HT-29 (cell line): ENCODE results near the gene MYO1D. TPM values are rescaled to one million over a fixed set of nuclear protein-coding genes. Genes with fewer than 3 reads are reported as not detected.
"Not testable (repeated sequence)": the region's sequence is repeated elsewhere in the genome, so short reads cannot be mapped to it uniquely, and the experiment has no call there.

Experiments used
- DNase-seq: peaks from one replicate; pipeline ENCODE4 v3.0.0-alpha.2; 2015; ENCODE audit warnings: low spot score
- total RNA-seq: library from RNA; depleted of rRNA; stranded (reverse); fragments of >200 nt; shearing (Covaris generic); gene quantifications from 2 replicates; pipeline ENCODE4 v1.2.3, GENCODE V29; 2014

Gene MYO1D
- total RNA-seq, 1 experiment from 2014 or later, result 31.2 TPM

GRCh38 chr17:32732296-32732642 is 144.7 kb downstream of the MYO1D start:
- no peak for DNase-seq

- no peak for DNase-seq
These were observed 145.2 kb downstream of the MYO1D start for GRCh38 chr17:32731556-32732295.

GRCh38 chr17:32727681-32728080 is 149.2 kb downstream of the MYO1D start:
- no peak for DNase-seq

- no peak for DNase-seq
These were observed 151.2 kb downstream of the MYO1D start for GRCh38 chr17:32725697-32726096.

GRCh38 chr17:32723310-32723955 is 153.5 kb downstream of the MYO1D start:
- no peak for DNase-seq

GRCh38 chr17:32722733-32723132 is 154.2 kb downstream of the MYO1D start:
- DNase-seq, result no peak

- DNase-seq, result no peak
These were observed 156.3 kb downstream of the MYO1D start for GRCh38 chr17:32720671-32721070.

GRCh38 chr17:32719689-32720088 is 157.2 kb downstream of the MYO1D start:
- no peak for DNase-seq

GRCh38 chr17:32714922-32715321 is 162.0 kb downstream of the MYO1D start:
- DNase-seq, result not testable (repeated sequence)

- DNase-seq, result not testable (repeated sequence)
These were observed 162.7 kb downstream of the MYO1D start for GRCh38 chr17:32714206-32714605.

GRCh38 chr17:32713081-32713480 is 163.8 kb downstream of the MYO1D start:
- no peak for DNase-seq

GRCh38 chr17:32709562-32709961 is 167.4 kb downstream of the MYO1D start:
- no peak for DNase-seq

- DNase-seq, result no peak
These were observed 175.1 kb downstream of the MYO1D start for GRCh38 chr17:32701871-32702270.

- DNase-seq, result no peak
These were observed 177.7 kb downstream of the MYO1D start for GRCh38 chr17:32699247-32699646.

- DNase-seq, result no peak
These were observed 178.9 kb downstream of the MYO1D start for GRCh38 chr17:32697728-32698625.

GRCh38 chr17:32696426-32696825 is 180.5 kb downstream of the MYO1D start:
- DNase-seq, result no peak

- no peak for DNase-seq
These were observed 181.1 kb downstream of the MYO1D start for GRCh38 chr17:32695864-32696263.

GRCh38 chr17:32693194-32693897 is 183.6 kb downstream of the MYO1D start:
- DNase-seq, result no peak

- DNase-seq, result no peak
These were observed 184.7 kb downstream of the MYO1D start for GRCh38 chr17:32692179-32692578.

GRCh38 chr17:32689348-32689747 is 187.6 kb downstream of the MYO1D start:
- DNase-seq, result no peak

- no peak for DNase-seq
These were observed 188.7 kb downstream of the MYO1D start for GRCh38 chr17:32688221-32688620.
